GM19467 (cell line): ENCODE measurements around the gene CSNK1E.

Experiments used
- ATAC-seq: cut with Tn5 transposase; IDR thresholded peaks from one replicate; pipeline ENCODE4 v1.9.1; 2021; ENCODE audit warnings: mild to moderate bottlenecking, moderate library complexity; ENCODE audit not compliant: unreplicated experiment

CSNK1E gene

DNA sequence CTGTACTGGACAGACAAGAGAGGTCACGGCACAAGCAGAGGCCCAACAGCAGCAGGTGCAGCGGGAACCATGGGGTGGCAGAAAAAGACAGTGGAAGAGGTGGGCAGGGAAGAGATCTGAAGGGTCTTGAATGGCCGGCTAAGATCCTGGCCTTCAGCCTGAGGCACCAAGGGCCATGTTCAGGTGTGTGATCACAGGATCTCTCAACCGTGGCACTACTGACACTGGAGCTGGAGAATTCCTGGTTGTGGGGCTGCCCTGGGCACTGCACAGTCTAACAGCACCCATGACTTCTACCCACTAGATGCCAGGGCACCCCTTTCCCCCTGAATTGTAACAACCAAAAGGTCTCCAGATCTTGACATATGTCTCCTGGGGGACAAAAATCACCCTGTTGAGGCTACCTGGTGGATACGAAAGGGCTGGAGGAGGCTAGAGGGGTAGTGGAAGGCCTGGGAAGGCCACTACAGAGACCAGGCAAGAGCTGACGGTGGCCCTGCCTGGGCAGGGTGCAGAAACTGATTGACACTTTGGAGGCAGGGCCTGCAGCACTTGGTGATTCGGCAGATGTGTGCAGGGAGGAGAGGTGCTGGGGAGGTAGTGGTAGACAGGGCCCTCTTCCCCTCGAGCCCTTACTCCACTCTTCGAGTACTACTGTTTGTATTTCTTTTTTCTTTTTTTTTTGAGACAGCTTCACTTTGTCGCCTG is 8.3 kb downstream of the CSNK1E start:
- no peak for ATAC-seq

DNA sequence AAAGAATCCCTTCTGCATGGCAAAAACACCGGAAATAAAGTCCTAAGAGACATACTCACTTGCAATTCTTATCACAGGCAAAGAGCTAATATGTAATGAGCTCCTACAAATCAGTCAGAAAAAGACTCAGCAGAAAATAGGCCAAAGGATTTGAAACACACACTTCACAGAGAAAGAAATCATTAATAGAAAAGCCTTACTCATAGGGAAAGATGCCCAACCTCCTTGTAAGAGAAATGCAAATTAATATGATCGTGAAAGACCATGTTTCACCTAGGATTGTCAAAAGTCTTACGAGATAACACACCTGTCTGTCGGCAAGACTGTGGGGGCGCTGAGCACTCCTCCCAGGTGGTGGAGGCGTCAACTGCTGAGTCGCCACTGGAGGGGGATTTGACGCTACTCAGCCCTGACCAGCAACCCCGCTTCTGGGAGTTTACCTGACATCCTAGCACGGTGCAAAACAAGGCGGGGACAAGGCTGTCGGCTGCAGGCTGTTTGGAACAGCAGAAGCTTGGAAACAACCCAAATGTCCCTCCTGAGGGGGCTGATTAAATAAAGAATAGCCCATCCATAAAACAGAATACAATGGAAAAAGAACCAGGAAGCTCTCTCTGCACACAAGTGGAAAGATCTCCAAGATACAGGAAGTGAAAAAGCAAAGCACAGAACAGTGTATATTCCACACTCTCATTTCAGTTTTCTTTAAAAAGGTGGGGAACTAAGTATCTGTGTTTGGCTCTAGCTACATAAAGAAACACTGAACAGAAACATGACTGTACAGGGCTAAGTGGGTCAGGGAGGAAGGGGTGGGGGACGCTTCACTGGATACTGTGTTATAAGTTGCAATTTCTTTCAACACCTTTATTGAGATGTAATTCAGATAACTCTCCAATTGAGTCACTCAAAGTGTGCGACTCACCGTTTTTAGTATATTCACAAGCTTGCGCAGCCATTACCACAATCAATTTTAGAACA is 11.5 kb downstream of the CSNK1E start:
- peak; percentile 68 for ATAC-seq

DNA sequence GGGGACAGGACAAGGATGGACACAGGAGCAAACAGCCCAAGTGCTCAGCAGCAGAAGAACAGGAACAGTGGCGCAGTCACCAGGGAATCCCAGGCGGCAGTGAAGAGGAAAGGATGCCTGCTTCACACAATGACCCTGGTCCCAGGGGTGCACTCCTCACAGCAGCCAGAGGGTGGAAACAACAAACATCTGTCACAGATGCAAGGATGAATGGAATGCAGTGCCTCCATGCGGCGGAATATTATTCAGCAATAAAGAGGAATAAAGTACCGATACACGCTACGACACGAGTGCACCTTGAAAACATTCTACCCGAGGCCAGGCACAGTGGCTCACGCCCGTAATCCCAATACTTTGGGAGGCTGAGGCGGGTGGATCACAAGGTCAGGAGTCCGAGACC is 12.7 kb downstream of the CSNK1E start:
- no peak for ATAC-seq

DNA sequence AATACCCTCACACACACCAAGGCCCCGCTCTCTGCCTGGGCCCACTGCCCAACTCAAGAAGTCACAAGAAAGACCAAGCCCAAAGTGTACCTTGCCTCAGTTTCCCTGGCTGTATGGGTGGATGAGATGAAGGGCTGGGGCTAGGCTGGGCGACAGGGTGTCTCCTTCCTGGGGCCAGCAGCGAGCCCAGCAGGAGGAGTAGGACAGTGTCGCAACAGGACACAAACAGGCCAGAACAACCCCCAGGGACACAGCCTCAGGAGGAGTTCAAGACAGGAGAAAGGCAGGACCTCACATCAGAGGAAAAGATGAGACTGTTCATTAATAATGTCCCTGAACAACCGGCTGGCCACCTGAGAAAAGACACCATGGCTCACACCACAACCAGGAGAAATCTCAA is 13.3 kb downstream of the CSNK1E start:
- ATAC-seq = no peak

DNA sequence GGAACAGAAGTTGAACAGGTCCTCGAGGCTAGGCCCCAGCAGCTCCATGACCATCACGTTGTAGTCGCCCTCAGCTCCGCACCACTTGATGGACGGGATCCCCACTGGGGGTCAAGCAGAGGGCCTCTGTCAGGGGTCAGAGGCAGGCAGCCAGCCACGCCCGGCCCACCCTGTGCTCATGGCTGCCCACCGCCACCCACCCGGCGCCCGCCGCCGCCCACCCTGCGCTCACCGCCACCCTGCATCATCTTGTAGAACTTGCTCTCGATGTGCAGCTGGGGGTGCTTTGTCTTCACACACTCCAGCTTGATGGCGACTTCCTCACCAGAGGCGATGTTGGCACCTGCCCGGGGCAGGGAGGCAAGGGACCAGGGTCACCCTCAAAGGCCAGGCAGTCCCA is 14.3 kb downstream of the CSNK1E start:
- ATAC-seq = no peak

DNA sequence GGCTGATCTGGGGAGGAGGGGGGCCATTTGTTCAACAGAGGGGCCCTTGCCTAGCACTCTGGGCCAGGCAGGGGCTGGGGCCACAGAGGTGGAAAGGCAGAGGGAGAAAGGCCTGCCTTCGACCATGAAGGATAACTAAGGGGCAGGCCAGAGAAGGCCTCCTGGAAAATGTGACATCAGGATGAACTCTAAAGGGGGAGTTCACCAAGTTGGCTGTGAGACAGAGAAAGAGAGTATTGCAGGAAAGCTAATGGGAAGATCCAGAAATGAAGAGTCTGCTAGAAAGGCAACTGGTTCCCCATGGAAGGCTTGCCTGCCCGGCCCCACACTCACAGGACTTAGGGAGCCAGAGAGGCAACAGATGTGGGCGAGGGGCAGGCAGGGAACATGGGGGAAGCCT is 16.3 kb downstream of the CSNK1E start:
- no peak for ATAC-seq

DNA sequence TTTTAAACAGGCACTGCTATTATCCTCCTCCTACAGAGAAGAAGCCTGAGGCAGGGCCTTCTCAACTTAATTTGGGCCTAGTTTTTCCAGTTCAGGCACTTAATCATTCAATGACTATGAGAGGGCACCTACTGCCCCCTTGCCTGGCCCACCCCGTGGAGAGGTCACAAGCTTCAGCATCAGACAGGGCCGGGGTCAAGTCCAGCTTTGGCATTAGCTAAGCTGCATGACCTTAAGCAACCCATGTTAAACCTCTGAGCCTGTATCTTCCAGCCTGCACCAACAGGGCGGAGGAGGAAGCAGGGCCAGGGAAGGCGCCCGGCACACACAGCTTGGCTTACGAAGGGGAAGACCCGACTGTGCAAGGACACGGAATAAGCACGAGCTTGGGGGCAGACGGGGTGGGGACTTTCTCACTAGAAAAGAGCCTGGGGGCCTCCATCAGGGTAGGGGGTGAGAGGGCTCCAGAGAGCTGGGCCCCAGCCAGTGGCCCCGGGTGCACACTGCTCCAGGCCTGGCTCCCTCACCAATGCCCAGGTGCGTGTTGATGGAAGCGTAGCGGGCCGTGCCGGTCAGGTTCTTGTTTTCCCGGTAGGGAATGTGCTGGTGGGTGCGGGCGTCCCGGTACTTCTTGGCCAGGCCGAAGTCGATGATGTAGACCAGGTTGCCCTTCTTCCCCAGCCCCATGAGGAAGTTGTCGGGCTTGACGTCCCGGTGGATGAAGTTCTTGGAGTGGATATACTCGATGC is 16.9 kb downstream of the CSNK1E start:
- no peak for ATAC-seq

DNA sequence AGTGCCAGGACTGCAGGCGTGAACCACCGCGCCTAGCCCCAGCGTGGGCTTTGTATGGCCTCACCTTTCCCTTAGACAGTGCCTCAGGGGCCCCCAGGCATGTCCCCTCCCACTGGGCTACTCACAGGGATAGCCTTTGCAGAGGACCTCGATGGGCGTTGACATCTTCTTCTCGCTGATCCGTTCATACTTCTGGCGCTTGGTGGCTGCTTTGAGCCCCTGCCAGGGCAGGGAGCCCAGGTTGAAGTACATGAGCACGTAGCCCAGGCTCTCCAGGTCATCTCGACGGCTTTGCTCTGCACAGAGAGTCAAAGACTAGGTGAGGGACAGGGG is 17.5 kb downstream of the CSNK1E start:
- no peak for ATAC-seq

DNA sequence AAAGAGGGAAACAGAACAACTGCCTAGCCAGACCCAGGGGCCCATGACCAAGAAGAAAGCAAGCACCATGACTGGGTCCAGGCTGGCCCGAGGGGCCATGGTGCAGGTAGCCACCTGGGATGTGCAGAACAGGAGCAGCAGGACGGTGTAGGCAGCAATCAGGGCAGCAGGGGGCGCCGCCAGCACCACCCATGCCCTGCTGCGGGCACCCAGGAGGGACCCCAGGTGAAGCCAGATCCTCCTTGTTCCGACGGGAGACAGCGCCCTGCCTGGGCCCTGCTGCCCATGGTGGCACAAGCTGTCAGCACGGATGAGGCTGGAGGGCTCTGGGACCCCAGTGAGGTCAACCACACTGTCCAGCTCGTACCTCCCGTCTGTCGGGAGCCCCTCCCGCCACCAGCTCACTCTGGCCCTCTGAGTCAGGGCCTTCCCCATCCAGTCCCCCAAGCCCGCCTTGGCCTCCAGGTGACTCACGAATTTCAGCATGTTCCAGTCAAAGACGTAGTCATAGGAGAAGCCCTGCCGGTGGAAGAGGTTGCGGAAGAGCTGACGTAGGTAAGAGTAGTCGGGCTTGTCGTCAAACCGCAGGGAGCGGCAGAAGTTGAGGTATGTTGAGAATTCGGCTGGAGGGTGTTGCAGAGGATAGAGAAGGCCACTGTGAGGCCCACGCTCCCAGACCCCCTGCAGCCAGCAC is 18.8 kb downstream of the CSNK1E start:
- ATAC-seq = no peak

DNA sequence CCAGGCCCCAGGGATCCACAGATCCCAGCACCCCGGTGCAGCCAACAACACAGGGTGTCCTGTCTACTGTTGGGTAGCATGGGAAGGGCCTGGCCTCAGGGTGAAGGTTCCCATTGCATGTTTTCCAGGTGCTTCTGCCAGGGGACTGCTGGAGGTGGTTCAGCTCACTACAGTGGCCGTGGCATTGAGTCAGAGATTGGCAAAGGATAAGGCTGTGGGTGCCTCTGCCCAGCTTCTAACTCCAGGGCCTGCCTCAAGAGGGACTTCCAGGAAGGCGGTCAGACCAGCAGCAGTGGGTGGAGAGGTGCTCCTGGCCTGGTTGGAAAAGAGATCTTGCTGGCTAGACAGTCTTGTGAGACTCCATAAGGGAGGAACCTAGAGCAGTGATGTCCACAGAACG is 20.9 kb downstream of the CSNK1E start:
- no peak for ATAC-seq

DNA sequence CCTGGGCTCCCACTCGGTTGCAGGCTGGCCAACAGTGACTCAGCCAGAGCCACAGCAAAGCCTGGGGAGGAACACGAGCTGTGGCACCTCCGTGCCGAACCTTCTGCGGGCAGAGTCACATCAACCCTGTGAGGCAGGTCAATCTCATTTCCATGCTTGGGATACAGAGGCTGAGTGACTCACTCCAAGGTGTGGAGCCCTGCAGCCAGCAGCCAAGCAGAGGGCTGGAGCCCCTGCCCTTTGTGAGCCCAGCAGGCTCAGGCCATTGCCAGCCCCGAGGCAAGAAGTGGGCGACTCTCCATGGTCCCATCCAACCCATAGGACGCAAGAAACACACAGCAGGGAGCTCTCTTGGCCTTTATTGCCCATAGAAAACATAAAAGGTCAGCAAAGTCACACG is 21.4 kb downstream of the CSNK1E start:
- no peak for ATAC-seq

DNA sequence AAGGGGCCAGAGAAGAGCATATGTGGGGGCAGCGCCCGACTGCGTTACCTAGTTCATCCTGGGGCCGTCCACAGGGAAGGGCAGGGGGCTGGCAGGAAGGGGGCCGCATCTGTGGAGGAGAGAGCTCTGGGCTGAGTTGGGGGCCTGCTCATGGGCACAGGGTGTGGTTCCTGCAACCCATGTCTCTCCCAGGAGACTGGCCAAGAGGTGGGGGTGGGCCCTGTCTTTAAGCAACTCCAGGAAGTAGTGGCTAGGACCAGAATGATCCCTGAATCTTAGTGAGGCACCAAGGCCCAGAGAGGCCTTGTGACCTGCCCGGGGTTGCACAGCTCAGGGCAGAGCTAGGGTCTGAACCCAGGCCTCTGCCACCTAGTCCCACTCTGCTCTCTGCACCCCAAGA is 21.9 kb downstream of the CSNK1E start:
- ATAC-seq = no peak

DNA sequence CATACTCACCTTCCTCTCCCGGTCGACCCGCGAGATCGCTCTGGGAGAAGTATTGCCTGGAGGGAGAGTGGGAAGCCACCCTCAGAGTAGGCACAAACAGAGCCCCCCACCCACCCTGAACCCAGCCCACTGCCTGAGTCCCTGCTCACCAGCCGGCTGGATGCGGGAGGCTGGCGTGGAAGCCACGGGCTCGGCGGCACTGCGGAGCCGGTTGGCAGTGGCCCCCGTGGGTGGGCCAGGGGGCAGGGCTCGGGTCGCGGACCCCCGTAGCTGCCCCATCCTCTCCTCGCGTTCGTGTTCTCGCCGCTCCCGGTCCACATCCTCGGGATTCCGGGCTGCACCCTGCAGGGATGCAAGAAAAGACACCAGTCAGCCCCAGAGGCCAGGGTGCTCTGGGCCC is 23.0 kb downstream of the CSNK1E start:
- ATAC-seq = no peak

DNA sequence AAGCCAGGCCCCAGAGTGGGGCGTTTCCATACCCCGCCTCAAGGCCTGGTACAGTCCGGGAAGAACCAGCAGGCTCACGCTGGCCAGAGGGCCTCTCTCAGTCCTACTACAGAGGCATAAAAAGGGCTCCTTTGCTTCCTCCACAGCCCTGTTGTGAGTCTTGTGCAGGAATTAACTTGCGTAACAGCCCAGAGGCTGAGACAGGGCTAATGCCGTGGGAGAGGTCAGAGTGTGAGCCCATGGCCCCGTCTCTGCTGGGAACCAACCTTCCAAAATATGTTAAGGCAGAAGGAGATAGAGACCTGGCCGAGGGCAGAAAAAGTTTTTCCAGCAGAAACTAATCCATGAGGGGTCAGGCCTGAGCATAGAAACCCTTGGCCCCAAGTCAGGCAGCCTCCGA is 24.5 kb downstream of the CSNK1E start:
- ATAC-seq = no peak

DNA sequence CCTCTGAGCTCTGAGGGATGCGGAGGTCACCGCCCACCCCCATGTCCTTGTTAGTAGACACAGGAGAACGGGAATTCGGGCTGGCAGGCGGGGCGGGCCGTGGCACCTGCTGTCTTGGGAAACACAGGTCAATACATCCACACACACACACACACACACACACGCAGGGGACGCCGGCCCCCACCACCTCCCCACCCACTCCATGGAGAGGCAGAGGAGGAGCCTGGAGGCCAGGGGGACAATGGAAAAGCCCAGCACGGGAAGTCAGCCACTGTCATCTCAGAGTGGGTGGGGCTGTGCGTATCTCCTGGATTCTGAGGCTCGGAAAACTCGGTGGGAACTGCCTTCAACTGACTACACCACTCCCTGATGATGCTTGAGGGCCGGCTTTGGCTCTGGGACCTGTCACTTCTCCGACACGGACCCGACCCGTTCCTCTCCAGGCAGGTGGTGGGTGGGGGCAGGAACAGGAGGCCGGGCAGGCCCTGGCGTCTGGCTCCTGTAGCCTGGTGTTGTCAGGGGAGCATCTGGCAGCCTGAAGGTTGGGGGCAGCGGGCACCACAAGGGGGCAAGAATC is 25.9 kb downstream of the CSNK1E start:
- ATAC-seq = no peak

DNA sequence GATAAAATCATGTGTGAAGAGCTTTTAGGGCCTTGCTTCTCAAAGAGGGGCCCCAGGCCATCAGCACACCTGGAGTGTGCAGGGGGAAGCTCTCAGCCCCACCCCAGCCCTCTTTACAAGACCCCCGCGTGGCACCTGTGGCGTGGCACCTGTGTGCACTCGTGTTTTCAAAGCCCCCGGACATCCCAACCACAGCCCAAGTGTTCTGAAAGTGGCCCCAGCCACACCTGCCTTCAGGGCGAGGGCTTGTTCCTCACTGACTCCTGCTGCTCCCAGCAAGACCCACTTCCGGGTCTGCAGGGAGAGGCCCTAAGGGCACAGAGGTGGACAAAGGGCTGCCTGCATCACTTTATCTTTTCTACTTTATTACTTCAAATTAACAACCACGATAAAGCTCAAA is 26.9 kb downstream of the CSNK1E start:
- no peak for ATAC-seq

DNA sequence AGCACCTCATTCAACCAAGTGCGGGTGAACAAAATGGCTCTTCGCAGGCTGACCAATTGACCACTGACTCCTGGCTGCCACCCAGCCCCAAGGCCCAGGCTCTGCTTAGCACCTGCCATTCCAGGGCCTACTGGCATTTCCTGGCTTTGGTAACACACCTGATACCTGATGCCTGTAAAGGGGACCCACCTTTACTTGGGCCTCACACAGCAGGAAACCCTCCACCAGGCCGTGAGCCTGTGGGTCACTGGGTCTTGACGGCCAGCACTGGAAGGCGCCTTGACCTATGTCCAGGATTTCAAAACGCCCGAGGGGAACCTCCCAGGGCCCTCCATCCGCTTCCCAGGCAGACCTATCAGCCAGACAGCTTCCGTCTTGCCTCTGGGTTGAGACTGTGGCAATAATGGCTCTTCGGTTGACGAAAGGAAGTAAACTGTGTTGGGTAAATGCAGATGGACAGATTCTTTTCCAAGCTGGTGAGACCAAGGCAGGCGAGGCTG is 27.6 kb downstream of the CSNK1E start:
- ATAC-seq = no peak

DNA sequence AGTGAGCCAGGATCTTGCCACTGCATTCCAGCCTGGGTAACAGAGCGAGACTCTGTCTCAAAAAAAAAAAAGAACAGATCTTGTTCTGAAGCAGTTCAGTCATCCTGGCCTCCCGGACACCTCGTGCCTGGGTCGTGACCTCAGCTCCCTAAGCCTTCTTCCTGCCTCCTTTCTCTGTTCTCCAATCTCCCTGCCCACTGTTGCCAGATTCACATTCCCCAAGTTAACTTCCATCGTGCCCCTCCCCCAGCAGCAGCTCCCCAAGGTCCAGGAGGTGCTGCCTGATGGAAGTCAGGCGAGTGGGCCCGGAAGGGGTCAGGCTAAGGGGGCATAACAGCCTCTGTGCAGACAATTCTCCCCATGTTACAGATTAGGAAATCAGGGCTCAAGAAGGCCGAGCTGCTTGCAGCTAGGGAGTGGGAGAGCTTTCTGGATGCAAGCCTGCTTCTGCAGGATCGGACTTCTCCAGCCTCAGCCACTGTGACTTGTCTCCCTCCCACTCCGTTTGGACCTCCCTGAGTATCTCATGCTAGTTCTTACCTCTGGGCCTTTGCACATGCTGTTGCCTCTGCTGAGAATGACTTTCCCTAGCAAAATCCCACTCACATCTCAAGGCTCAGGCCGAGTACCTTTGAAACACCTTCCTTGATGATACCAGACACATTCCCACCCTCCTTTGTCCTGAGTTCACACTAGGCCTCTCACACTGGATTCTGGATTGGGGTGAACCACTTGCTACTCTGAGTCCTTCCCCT is 30.1 kb downstream of the CSNK1E start:
- ATAC-seq = no peak

DNA sequence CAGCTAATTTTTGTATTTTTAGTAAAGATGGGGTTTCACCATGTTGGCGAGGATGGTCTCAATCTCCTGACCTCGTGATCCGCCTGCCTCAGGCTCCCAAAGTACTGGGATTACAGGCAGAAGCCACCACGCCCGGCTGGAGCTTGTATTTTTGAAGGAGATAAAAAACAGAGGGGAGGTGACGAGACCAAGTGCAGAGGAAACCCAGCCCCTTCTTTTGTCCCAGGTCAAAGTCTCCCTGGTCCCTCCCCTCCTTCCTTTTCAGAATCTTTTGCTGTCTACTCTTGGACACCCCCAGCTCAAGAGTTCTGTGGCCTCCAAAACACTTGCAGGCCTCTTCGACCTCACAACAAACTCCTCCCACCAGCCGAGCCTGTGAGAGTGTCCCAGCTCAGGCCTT is 32.2 kb downstream of the CSNK1E start:
- ATAC-seq = no peak

DNA sequence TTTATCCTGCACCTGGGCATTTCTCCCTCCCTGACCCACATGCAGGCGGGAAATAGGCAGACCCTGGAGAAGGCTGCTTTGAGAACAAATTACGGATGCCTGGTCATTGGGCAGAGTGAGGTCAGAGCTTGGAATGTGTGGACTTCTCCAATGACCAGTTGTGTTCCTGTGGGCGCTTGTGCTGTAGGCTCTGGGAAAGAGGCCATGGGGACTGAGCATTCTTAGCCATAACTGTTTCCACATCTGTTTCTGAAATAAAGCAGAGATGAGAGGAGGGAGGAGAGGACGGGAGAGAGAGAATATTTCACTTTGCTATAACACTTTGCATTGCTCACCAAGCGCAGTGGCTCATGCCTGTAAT is 33.2 kb downstream of the CSNK1E start:
- ATAC-seq = no peak
